Uterus (tissue), 4 donors: Measurements from ENCODE around the gene GPSM1. TPM values are rescaled to one million over a fixed set of nuclear protein-coding genes. Genes with fewer than 3 reads are reported as not detected.

Source experiments
- DNase-seq, 2 donors: peaks; one replicate each; pipeline ENCODE4 v3.0.0-alpha.2; 2019 to 2020
- H3K27ac ChIP-seq, 2 donors: fragments of 200-600 bp; sonication (generic); 1 replicate in 1 of 2; 2 replicates in 1 of 2; pipeline ENCODE4 v1.5.1; 2016 to 2018
- H3K27me3 ChIP-seq, 2 donors: fragments of 200-600 bp; sonication (generic); one replicate each; pipeline ENCODE4 v1.5.1; 2018 to 2019; ENCODE audit warnings: control low read depth in 1 of 2
- H3K36me3 ChIP-seq, 2 donors: fragments of 200-600 bp; sonication (generic); one replicate each; pipeline ENCODE4 v1.5.1; 2019; ENCODE audit warnings: control low read depth in 1 of 2
- H3K4me1 ChIP-seq, 2 donors: fragments of 200-600 bp; sonication (generic); one replicate each; pipeline ENCODE4 v1.5.1; 2018 to 2019; ENCODE audit warnings: control low read depth in 1 of 2
- H3K4me3 ChIP-seq, 2 donors: fragments of 200-600 bp; sonication (generic); 1 replicate in 1 of 2; 2 replicates in 1 of 2; pipeline ENCODE4 v1.5.1; 2018 to 2019; ENCODE audit warnings: mild to moderate bottlenecking in 1 of 2
- H3K9me3 ChIP-seq, 2 donors: fragments of 200-600 bp; sonication (generic); one replicate each; pipeline ENCODE4 v1.5.1; 2019; ENCODE audit warnings: control low read depth in 1 of 2
- POLR2A ChIP-seq, 2 donors: fragments of 450-650 bp; IDR thresholded peaks; one replicate each; pipeline ENCODE4 v1.6.1; 2016; ENCODE audit warnings: antibody characterized with exemption in 2 of 2, mild to moderate bottlenecking in 1 of 2, moderate library complexity in 1 of 2
- intact Hi-C: fragments of 100-400 bp; cut with DNase I; formaldehyde crosslinking; loops from one replicate; pipeline ENCODE4 v1.15.1; 2023; ENCODE audit warnings: low total_unique reads
- total RNA-seq, 4 donors: library from RNA; depleted of rRNA in 3 of 4; stranded (reverse); fragments of >200 nt in 3 of 4; gene quantifications; one replicate each; pipeline versions ENCODE4 v1.1.0 to v1.2.4, GENCODE V29; 2014 to 2023
- TF ChIP-seq, protein P1 (sequence below), 4 experiments: fragments of 200-600 bp in 2 of 4; fragments of 450-650 bp in 2 of 4; sonication (generic) in 2 of 4; IDR thresholded peaks; one replicate each; pipeline ENCODE4 v1.5.1; 2016 to 2019; ENCODE audit warnings: antibody characterized with exemption in 4 of 4, mild to moderate bottlenecking in 2 of 4, moderate library complexity in 1 of 4
- donor health status: DM: yes; HTN: yes; CAD: no.

Gene GPSM1
- total RNA-seq, 4 donors from 2014 or later = 4.4 to 43.6 (median 24.1) TPM

DNA sequence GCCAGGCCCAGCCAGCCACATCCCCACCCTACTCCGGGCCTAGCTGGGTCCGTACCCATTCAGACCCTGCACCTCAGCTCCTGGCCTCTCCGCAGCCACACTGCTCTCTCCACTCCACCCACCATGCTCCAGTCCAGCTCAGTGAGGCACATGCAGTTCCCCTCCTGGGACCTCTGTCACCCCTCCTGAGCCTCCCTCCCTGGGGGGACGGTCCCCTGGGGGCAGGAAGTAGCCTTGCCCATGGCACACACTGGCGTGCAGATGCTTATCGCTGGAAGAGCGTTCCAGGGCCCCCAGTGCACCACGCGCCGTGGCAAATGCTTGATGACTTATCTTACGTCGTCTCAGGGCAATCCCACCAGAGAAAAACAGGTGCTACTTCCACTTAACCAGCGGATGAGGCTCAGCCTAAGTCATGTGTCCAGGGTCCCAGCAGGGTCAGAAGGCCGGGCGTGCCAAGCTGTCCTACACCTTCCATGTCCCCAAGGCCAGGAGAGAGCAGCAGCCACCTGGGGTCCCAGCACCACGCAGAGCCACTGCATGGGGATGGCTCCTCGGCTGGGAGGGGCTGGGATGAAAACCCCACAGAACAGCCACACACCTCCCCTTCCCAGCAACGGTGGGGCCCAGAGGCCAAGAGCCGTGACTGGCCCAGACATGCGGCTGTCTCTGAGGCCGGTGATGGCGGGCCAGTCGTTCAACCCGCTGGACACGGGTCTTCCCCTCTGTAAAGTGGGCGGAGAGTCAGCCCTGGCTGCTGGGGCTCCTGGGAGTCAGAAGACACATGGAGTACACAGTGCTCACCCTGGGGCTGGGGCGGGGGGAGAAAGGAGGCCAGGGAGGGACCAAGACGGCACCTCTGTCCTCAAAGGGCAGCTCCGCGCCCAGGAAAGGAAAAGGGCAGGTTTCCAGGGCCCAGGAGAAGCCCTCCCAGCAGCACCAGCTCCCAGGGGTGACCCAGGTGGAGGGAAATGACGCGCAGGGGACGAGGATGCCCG, 20.8 kb upstream of the GPSM1 start:
- intact Hi-C loops = no loop called here
- no peaks in the 10 kb centered on the region for H3K4me1 ChIP-seq
- no peaks in the 10 kb centered on the region for H3K9me3 ChIP-seq
- H3K36me3 ChIP-seq = no peaks in the 10 kb centered on the region
- no peak for TF ChIP-seq POLR2A (IDR thresholded peaks at IDR 0.05)
- TF ChIP-seq, protein P1, sequence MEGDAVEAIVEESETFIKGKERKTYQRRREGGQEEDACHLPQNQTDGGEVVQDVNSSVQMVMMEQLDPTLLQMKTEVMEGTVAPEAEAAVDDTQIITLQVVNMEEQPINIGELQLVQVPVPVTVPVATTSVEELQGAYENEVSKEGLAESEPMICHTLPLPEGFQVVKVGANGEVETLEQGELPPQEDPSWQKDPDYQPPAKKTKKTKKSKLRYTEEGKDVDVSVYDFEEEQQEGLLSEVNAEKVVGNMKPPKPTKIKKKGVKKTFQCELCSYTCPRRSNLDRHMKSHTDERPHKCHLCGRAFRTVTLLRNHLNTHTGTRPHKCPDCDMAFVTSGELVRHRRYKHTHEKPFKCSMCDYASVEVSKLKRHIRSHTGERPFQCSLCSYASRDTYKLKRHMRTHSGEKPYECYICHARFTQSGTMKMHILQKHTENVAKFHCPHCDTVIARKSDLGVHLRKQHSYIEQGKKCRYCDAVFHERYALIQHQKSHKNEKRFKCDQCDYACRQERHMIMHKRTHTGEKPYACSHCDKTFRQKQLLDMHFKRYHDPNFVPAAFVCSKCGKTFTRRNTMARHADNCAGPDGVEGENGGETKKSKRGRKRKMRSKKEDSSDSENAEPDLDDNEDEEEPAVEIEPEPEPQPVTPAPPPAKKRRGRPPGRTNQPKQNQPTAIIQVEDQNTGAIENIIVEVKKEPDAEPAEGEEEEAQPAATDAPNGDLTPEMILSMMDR (IDR thresholded peaks at IDR 0.05) = no peak
- no peak for DNase-seq
- no peak overlapping the region for H3K4me3 ChIP-seq
- H3K27ac ChIP-seq = no peak overlapping the region
- no peaks in the 10 kb centered on the region for H3K27me3 ChIP-seq

DNA sequence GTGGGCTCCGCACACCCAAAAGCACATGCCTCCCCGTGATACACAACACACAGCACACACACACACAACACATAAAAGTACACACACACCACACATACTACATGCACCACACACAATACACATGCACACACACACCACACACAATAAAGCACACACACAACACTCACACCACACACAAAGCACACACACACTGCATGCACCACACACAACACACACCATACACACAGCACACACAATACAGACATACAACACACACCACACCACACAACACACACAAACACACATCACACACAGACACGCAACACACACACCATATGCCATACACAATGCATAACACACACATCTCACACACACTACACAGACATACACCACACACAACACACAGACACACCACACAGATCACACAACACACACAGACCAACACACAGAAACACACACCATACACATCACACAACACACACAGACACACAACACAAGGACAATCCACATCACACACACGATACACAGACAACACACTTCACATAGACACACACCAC, 20.1 kb upstream of the GPSM1 start:
- TF ChIP-seq, protein P1 (IDR thresholded peaks at IDR 0.05) = no peak
- no peak for TF ChIP-seq POLR2A (IDR thresholded peaks at IDR 0.05)
- intact Hi-C loops = no loop called here
- Histone ChIP-seq H3K4me1 (no peaks in the 10 kb centered on the region), H3K9me3 (no peaks in the 10 kb centered on the region), H3K4me3 (no peak overlapping the region), H3K27ac (no peak overlapping the region), H3K27me3 (no peaks in the 10 kb centered on the region), H3K36me3 (no peaks in the 10 kb centered on the region)
- DNase-seq = no peak

DNA sequence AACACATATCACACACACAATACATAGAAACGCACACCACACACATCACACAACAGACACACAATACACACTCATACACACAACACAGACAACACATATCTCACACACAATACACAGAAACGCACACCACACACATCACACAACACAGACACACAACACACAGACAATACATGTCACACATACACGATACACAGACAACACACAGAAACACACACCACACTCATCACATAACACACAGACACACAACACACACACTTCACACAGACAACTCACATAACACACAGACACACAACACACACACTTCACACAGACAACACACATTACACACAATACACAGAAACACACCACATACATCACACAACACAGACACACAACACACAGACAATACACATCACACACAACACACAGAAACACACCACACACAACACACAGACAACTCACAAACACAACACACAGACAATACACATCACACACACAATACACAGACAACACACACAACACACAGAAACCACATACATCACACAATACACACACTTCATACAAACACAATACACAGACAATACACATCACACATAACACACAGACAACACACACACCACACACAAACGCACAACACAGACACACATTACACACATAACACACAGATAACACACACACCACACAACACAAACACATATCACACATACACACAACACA, 19.2 kb upstream of the GPSM1 start:
- DNase-seq = no peak
- intact Hi-C loops = no loop called here
- Histone ChIP-seq H3K4me1 (no peaks in the 10 kb centered on the region), H3K27ac (no peak overlapping the region), H3K4me3 (no peak overlapping the region), H3K9me3 (no peaks in the 10 kb centered on the region), H3K36me3 (no peaks in the 10 kb centered on the region), H3K27me3 (no peaks in the 10 kb centered on the region)
- TF ChIP-seq POLR2A (IDR thresholded peaks at IDR 0.05) = no peak
- TF ChIP-seq, protein P1 (IDR thresholded peaks at IDR 0.05) = no peak

DNA sequence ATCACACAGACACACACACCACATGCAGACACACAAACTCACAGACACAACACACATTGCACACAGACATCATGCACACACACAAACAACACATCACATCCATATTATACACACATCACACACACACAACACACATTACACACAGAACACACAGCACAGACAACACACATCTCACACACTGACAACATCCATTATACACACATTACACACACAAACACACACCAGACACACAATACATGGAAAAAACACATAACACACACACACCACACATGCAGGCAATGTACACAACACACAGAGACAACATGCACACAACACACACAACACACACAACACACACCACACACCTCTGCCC, 18.7 kb upstream of the GPSM1 start:
- Histone ChIP-seq H3K9me3 (no peaks in the 10 kb centered on the region), H3K27me3 (no peaks in the 10 kb centered on the region), H3K36me3 (no peaks in the 10 kb centered on the region), H3K27ac (no peak overlapping the region), H3K4me1 (no peaks in the 10 kb centered on the region), H3K4me3 (no peak overlapping the region)
- no peak for DNase-seq
- TF ChIP-seq, protein P1 (IDR thresholded peaks at IDR 0.05) = no peak
- no peak for TF ChIP-seq POLR2A (IDR thresholded peaks at IDR 0.05)
- intact Hi-C loops = no loop called here
